ENCODE measurements around the gene MSANTD4. TPM values are rescaled to one million over a fixed set of nuclear protein-coding genes. Genes with fewer than 3 reads are reported as not detected.
"Not testable (repeated sequence)": the region's sequence is repeated elsewhere in the genome, so short reads cannot be mapped to it uniquely, and the experiment has no call there.

Gene MSANTD4
- total RNA-seq, 1 experiment from 2014 or later: 17.5 TPM

DNA sequence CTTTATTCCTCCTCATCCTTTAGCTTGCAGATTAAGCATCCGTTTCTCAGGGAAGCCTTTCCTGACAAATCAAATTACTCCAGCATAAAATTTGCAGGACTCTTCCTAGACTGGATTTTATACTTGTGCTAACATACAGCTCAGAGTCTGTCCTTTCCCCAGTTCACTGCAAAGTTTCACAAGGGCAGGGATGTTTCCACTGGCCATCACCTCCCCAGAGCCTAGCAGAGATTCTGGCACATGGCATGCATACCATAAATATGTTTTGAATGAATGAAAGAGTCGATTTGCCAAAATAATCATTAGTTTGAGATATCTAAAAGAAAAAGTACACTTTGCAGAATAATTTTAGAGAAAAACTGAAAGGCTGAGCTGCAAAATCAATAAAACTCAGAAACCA is 10.6 kb downstream of the MSANTD4 start:
- Mint-ChIP-seq H3K36me3 (ENCODE audit: insufficient read depth in 1 of 3, low read depth in 3 of 3) (peaks cover 44 to 48% (median 46%) of the 10 kb centered on the region in 3 experiments), H3K9me3 (peaks cover 3 to 5% of the 10 kb centered on the region in 2 experiments; a peak in 4 of 5 replicates), H3K27ac (peak overlapping the region in 1 of 3 experiments; percentile 21; a peak in 2 of 7 replicates), H3K27me3 (ENCODE audit: low read depth) (no peaks in the 10 kb centered on the region), H3K4me1 (peaks cover 21 to 28% of the 10 kb centered on the region in 2 experiments), H3K4me3 (no peak overlapping the region)
- H2BK120ac ChIP-seq (ENCODE audit: low read depth, low read length, poor library complexity, severe bottlenecking): no peak overlapping the region
- H3K4ac ChIP-seq (ENCODE audit: low read depth, low read length): no peak overlapping the region
- no peaks in the 10 kb centered on the region for H4K20me1 ChIP-seq (ENCODE audit: control insufficient read depth, insufficient read depth, insufficient read length)
- H3K27me3 ChIP-seq (ENCODE audit: insufficient read depth, low read length): no peaks in the 10 kb centered on the region
- H3K9me3 ChIP-seq (ENCODE audit: control insufficient read depth, low read depth, low read length): no peaks in the 10 kb centered on the region
- peaks cover 7% of the 10 kb centered on the region for H3K79me1 ChIP-seq (ENCODE audit: insufficient read depth, low read depth, low read length, poor library complexity, severe bottlenecking)
- no peak overlapping the region for H4K91ac ChIP-seq (ENCODE audit: insufficient read length, low read depth, low read length)
- H3K14ac ChIP-seq (ENCODE audit: insufficient read depth, low read length): no peak overlapping the region
- no peaks in the 10 kb centered on the region for H3K23me2 ChIP-seq (ENCODE audit: insufficient read length, low read depth, low read length, poor library complexity, severe bottlenecking)
- no peak overlapping the region for H4K8ac ChIP-seq (replicated peaks; ENCODE audit: insufficient read length, low read depth, low read length)
- no peak overlapping the region for H3K4me2 ChIP-seq (ENCODE audit: insufficient read depth, insufficient read length, low read length)
- H2AK5ac ChIP-seq (ENCODE audit: insufficient read length, low read length): no peak overlapping the region
- H2BK15ac ChIP-seq (ENCODE audit: low read depth, low read length): no peak overlapping the region
- H2BK12ac ChIP-seq (ENCODE audit: insufficient read length, low read depth, low read length): no peak overlapping the region
- H2AFZ ChIP-seq (ENCODE audit: low read length): no peak overlapping the region
- H3K18ac ChIP-seq (ENCODE audit: insufficient read length, low read depth, low read length): no peak overlapping the region
- no peak overlapping the region for H3K23ac ChIP-seq (ENCODE audit: insufficient read length, low read depth, low read length)
- peaks cover 5% of the 10 kb centered on the region; the same call in 1 of the 2 replicates for H3K79me2 ChIP-seq (ENCODE audit: insufficient read depth, low read length)
- no peak overlapping the region for H2BK20ac ChIP-seq (ENCODE audit: low read depth, low read length, poor library complexity, severe bottlenecking)
- no CpG with 5 or more reads among the region's 2 CpGs for WGBS (ENCODE audit: extremely low coverage, insufficient read length, low lambda C conversion rate)
- peaks cover 4% of the 10 kb centered on the region; the same call in 1 of the 2 replicates for H3K4me1 ChIP-seq (ENCODE audit: insufficient read depth, low read length)
- TF ChIP-seq, protein P1, sequence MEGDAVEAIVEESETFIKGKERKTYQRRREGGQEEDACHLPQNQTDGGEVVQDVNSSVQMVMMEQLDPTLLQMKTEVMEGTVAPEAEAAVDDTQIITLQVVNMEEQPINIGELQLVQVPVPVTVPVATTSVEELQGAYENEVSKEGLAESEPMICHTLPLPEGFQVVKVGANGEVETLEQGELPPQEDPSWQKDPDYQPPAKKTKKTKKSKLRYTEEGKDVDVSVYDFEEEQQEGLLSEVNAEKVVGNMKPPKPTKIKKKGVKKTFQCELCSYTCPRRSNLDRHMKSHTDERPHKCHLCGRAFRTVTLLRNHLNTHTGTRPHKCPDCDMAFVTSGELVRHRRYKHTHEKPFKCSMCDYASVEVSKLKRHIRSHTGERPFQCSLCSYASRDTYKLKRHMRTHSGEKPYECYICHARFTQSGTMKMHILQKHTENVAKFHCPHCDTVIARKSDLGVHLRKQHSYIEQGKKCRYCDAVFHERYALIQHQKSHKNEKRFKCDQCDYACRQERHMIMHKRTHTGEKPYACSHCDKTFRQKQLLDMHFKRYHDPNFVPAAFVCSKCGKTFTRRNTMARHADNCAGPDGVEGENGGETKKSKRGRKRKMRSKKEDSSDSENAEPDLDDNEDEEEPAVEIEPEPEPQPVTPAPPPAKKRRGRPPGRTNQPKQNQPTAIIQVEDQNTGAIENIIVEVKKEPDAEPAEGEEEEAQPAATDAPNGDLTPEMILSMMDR (conservative IDR thresholded peaks at IDR 0.05): no peak
- H3T11ph ChIP-seq (ENCODE audit: low read length): no peak overlapping the region
- H4K5ac ChIP-seq (ENCODE audit: insufficient read length, low read depth, low read length): no peak overlapping the region
- no peak overlapping the region for H2BK5ac ChIP-seq (ENCODE audit: insufficient read length, low read length)
- no peak overlapping the region for H3K27ac ChIP-seq (ENCODE audit: insufficient read length, low read depth, low read length)
- no peak overlapping the region for H3K56ac ChIP-seq (ENCODE audit: insufficient read length, low read depth, low read length)
- H3K9ac ChIP-seq (ENCODE audit: extremely low read depth, insufficient read length, low read length): no peak overlapping the region
- no peak for DNase-seq

DNA sequence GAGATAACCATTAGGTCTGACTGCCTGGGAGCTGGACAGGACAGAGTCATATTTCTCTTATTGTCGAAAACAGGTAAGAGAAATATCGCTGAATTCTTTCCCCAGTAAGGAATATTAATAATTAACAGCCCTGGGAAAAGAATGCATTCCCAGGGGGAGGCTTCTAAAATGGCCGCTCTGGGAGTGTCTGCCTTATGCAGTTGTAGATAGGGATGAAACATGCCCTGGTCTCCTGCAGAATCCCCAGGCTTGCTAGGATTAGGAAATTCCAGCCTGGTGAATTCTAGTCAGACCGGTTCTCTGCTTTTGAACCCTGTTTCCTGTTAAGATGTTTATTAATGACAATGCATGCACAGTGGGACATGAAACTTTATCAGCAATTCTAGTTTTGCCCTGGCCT is 18.9 kb downstream of the MSANTD4 start:
- H3K27me3 Mint-ChIP-seq (ENCODE audit: low read depth); DNase-seq; H3K4me3 Mint-ChIP-seq; H3K9ac ChIP-seq (ENCODE audit: extremely low read depth, insufficient read length, low read length); H3K4me2 ChIP-seq (ENCODE audit: insufficient read depth, insufficient read length, low read length); H2BK12ac ChIP-seq (ENCODE audit: insufficient read length, low read depth, low read length); H2BK15ac ChIP-seq (ENCODE audit: low read depth, low read length); H2BK20ac ChIP-seq (ENCODE audit: low read depth, low read length, poor library complexity, severe bottlenecking); H4K5ac ChIP-seq (ENCODE audit: insufficient read length, low read depth, low read length); H3K23ac ChIP-seq (ENCODE audit: insufficient read length, low read depth, low read length); H3K4ac ChIP-seq (ENCODE audit: low read depth, low read length); H3K27me3 ChIP-seq (ENCODE audit: insufficient read depth, low read length); H3K56ac ChIP-seq (ENCODE audit: insufficient read length, low read depth, low read length); H3K79me2 ChIP-seq (ENCODE audit: insufficient read depth, low read length); H2BK5ac ChIP-seq (ENCODE audit: insufficient read length, low read length); H3K4me1 ChIP-seq (ENCODE audit: insufficient read depth, low read length); H3K4me1 Mint-ChIP-seq; H3K14ac ChIP-seq (ENCODE audit: insufficient read depth, low read length); H4K8ac ChIP-seq (replicated peaks; ENCODE audit: insufficient read length, low read depth, low read length); H3K79me1 ChIP-seq (ENCODE audit: insufficient read depth, low read depth, low read length, poor library complexity, severe bottlenecking); H4K20me1 ChIP-seq (ENCODE audit: control insufficient read depth, insufficient read depth, insufficient read length); H3K27ac ChIP-seq (ENCODE audit: insufficient read length, low read depth, low read length); H3K9me3 ChIP-seq (ENCODE audit: control insufficient read depth, low read depth, low read length); H2AK5ac ChIP-seq (ENCODE audit: insufficient read length, low read length); H3T11ph ChIP-seq (ENCODE audit: low read length); H2BK120ac ChIP-seq (ENCODE audit: low read depth, low read length, poor library complexity, severe bottlenecking); H3K18ac ChIP-seq (ENCODE audit: insufficient read length, low read depth, low read length); H4K91ac ChIP-seq (ENCODE audit: insufficient read length, low read depth, low read length); H2AFZ ChIP-seq (ENCODE audit: low read length); H3K23me2 ChIP-seq (ENCODE audit: insufficient read length, low read depth, low read length, poor library complexity, severe bottlenecking): not testable (repeated sequence)
- Mint-ChIP-seq H3K27ac (peak overlapping the region in 2 of 3 experiments; percentile 25 to 66; a peak in 2 of 7 replicates), H3K9me3 (peaks cover 25 to 31% of the 10 kb centered on the region in 2 experiments), H3K36me3 (ENCODE audit: insufficient read depth in 1 of 3, low read depth in 3 of 3) (peaks cover 55 to 73% (median 64%) of the 10 kb centered on the region in 3 experiments)
- WGBS (ENCODE audit: extremely low coverage, insufficient read length, low lambda C conversion rate): no CpG with 5 or more reads among the region's 4 CpGs

Data from H9 (cell line).